ENCODE measurements around the gene EXT2. TPM values are rescaled to one million over a fixed set of nuclear protein-coding genes. Genes with fewer than 3 reads are reported as not detected.

EXT2 gene
- total RNA-seq, 1 experiment from 2014 or later: 42.9 TPM

- H3K4ac ChIP-seq (ENCODE audit: low read depth, low read length): no peak overlapping the region
- H3T11ph ChIP-seq (ENCODE audit: low read length): no peak overlapping the region
- no peak overlapping the region for H3K18ac ChIP-seq (ENCODE audit: insufficient read length, low read depth, low read length)
- H2BK120ac ChIP-seq (ENCODE audit: low read depth, low read length, poor library complexity, severe bottlenecking): no peak overlapping the region
- no peaks in the 10 kb centered on the region for H3K79me1 ChIP-seq (ENCODE audit: insufficient read depth, low read depth, low read length, poor library complexity, severe bottlenecking)
- H4K5ac ChIP-seq (ENCODE audit: insufficient read length, low read depth, low read length): no peak overlapping the region
- H3K4me2 ChIP-seq (ENCODE audit: insufficient read depth, insufficient read length, low read length): no peak overlapping the region
- H3K27me3 Mint-ChIP-seq (ENCODE audit: low read depth): no peaks in the 10 kb centered on the region
- no peak overlapping the region; a peak in 1 of 7 replicates for H3K27ac Mint-ChIP-seq
- H3K9me3 ChIP-seq (ENCODE audit: control insufficient read depth, low read depth, low read length): no peaks in the 10 kb centered on the region
- H3K23me2 ChIP-seq (ENCODE audit: insufficient read length, low read depth, low read length, poor library complexity, severe bottlenecking): no peaks in the 10 kb centered on the region
- no peak overlapping the region for H2BK5ac ChIP-seq (ENCODE audit: insufficient read length, low read length)
- H3K4me1 ChIP-seq (ENCODE audit: insufficient read depth, low read length): no peaks in the 10 kb centered on the region
- no peak overlapping the region for H3K14ac ChIP-seq (ENCODE audit: insufficient read depth, low read length)
- no peak overlapping the region for H2AK5ac ChIP-seq (ENCODE audit: insufficient read length, low read length)
- no peak overlapping the region for H2BK15ac ChIP-seq (ENCODE audit: low read depth, low read length)
- no CpG with 5 or more reads among the region's 1 CpG for WGBS (ENCODE audit: extremely low coverage, insufficient read length, low lambda C conversion rate)
- H2BK12ac ChIP-seq (ENCODE audit: insufficient read length, low read depth, low read length): no peak overlapping the region
- H3K27ac ChIP-seq (ENCODE audit: insufficient read length, low read depth, low read length): no peak overlapping the region
- no peaks in the 10 kb centered on the region for H3K27me3 ChIP-seq (ENCODE audit: insufficient read depth, low read length)
- no peaks in the 10 kb centered on the region for H4K20me1 ChIP-seq (ENCODE audit: control insufficient read depth, insufficient read depth, insufficient read length)
- peaks cover 0 to 11% of the 10 kb centered on the region in 2 experiments; a peak in 2 of 4 replicates for H3K4me1 Mint-ChIP-seq
- no peak overlapping the region for H3K9ac ChIP-seq (ENCODE audit: extremely low read depth, insufficient read length, low read length)
- DNase-seq: no peak
- H3K36me3 Mint-ChIP-seq (ENCODE audit: insufficient read depth in 1 of 3, low read depth in 3 of 3): peaks cover 0 to 14% (median 11%) of the 10 kb centered on the region in 3 experiments; a peak in 5 of 7 replicates
- TF ChIP-seq CTCF (conservative IDR thresholded peaks at IDR 0.05): no peak
- no peak overlapping the region for H3K23ac ChIP-seq (ENCODE audit: insufficient read length, low read depth, low read length)
- H3K56ac ChIP-seq (ENCODE audit: insufficient read length, low read depth, low read length): no peak overlapping the region
- no peak overlapping the region for H4K8ac ChIP-seq (replicated peaks; ENCODE audit: insufficient read length, low read depth, low read length)
- H3K79me2 ChIP-seq (ENCODE audit: insufficient read depth, low read length): no peaks in the 10 kb centered on the region
- H2BK20ac ChIP-seq (ENCODE audit: low read depth, low read length, poor library complexity, severe bottlenecking): no peak overlapping the region
- no peak overlapping the region for H3K4me3 Mint-ChIP-seq
- H2AFZ ChIP-seq (ENCODE audit: low read length): no peak overlapping the region
- no peak overlapping the region for H4K91ac ChIP-seq (ENCODE audit: insufficient read length, low read depth, low read length)
- no peaks in the 10 kb centered on the region for H3K9me3 Mint-ChIP-seq
Measured at GRCh38 chr11:44134625-44135024, 39.1 kb downstream of the EXT2 start.
